Vagina (tissue), 2 donors: ENCODE data around the gene CD36. TPM values are rescaled to one million over a fixed set of nuclear protein-coding genes. Genes with fewer than 3 reads are reported as not detected.

Experiments
- DNase-seq, 2 donors: peaks; one replicate each; pipeline ENCODE4 v3.0.0-alpha.2; 2017; ENCODE audit errors: extremely low spot score in 2 of 2
- H3K27ac ChIP-seq: fragments of 200-600 bp; sonication (generic); one replicate; pipeline ENCODE4 v1.5.1; 2019
- H3K27me3 ChIP-seq: fragments of 200-600 bp; sonication (generic); one replicate; pipeline ENCODE4 v1.5.1; 2019
- H3K36me3 ChIP-seq, 2 donors: fragments of 200-600 bp; sonication (generic); one replicate each; pipeline ENCODE4 v1.5.1; 2017 to 2019
- H3K4me1 ChIP-seq: fragments of 200-600 bp; sonication (generic); one replicate; pipeline ENCODE4 v1.5.1; 2019
- H3K4me3 ChIP-seq, 2 donors: fragments of 200-600 bp; sonication (generic); 1 replicate in 1 of 2; 2 replicates in 1 of 2; pipeline ENCODE4 v1.5.1; 2016 to 2019
- H3K9me3 ChIP-seq: fragments of 200-600 bp; sonication (generic); one replicate; pipeline ENCODE4 v1.5.1; 2019
- POLR2A ChIP-seq, 2 donors: fragments of 450-650 bp; IDR thresholded peaks; one replicate each; pipeline ENCODE4 v1.6.1; 2017; ENCODE audit warnings: antibody characterized with exemption in 2 of 2, mild to moderate bottlenecking in 2 of 2, moderate library complexity in 2 of 2
- POLR2AphosphoS5 ChIP-seq, 2 donors: sonication (generic); formaldehyde crosslinking; IDR thresholded peaks; one replicate each; pipeline ENCODE4 v1.9.0; 2017; ENCODE audit warnings: antibody characterized with exemption in 2 of 2, mild to moderate bottlenecking in 2 of 2, low read depth in 1 of 2; ENCODE audit not compliant: insufficient read depth in 1 of 2
- intact Hi-C: fragments of 100-400 bp; cut with DNase I; formaldehyde crosslinking; loops from one replicate; pipeline ENCODE4 v1.15.1; 2023
- total RNA-seq: library from RNA; depleted of rRNA; stranded (reverse); fragments of >200 nt; gene quantifications from one replicate; pipeline ENCODE4 v1.2.3, GENCODE V29; 2016
- TF ChIP-seq, protein P1 (sequence below), 3 experiments: fragments of 450-650 bp in 2 of 3; fragments of 200-600 bp in 1 of 3; sonication (generic) in 1 of 3; IDR thresholded peaks; one replicate each; pipeline ENCODE4 v1.5.1; 2017 to 2019; ENCODE audit warnings: antibody characterized with exemption in 3 of 3, mild to moderate bottlenecking in 2 of 3, moderate library complexity in 2 of 3

CD36 gene
- total RNA-seq, 1 donor from 2014 or later, result 102 TPM

DNA sequence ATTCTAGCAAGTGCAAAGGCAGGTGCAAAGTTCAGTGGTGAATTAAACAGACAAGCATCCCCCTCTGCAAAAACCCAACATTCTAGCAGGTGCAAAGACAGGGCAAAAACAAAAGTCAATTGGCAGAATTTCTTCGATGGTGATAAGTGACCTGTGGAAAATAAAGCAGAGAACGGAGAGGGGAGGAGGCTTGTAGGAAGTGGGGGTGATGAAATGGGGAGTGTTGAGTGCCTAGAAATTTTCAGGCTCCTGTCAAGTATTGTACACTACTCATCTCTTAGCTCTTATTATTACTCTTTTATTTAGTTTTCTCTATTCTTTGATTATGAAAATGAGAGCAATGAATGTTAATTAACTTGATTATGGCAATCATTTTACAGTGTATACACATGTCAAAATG, 2.4 kb upstream of the CD36 start:
- Histone ChIP-seq H3K27ac (no peak overlapping the region), H3K4me1 (peaks cover 4% of the 10 kb centered on the region), H3K9me3 (no peaks in the 10 kb centered on the region), H3K27me3 (no peaks in the 10 kb centered on the region), H3K36me3 (no peaks in the 10 kb centered on the region), H3K4me3 (no peak overlapping the region)
- DNase-seq, result no peak
- intact Hi-C loops, result no loop called here
- TF ChIP-seq, protein P1, sequence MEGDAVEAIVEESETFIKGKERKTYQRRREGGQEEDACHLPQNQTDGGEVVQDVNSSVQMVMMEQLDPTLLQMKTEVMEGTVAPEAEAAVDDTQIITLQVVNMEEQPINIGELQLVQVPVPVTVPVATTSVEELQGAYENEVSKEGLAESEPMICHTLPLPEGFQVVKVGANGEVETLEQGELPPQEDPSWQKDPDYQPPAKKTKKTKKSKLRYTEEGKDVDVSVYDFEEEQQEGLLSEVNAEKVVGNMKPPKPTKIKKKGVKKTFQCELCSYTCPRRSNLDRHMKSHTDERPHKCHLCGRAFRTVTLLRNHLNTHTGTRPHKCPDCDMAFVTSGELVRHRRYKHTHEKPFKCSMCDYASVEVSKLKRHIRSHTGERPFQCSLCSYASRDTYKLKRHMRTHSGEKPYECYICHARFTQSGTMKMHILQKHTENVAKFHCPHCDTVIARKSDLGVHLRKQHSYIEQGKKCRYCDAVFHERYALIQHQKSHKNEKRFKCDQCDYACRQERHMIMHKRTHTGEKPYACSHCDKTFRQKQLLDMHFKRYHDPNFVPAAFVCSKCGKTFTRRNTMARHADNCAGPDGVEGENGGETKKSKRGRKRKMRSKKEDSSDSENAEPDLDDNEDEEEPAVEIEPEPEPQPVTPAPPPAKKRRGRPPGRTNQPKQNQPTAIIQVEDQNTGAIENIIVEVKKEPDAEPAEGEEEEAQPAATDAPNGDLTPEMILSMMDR (IDR thresholded peaks at IDR 0.05), result no peak
- TF ChIP-seq POLR2A (IDR thresholded peaks at IDR 0.05) (no peak), POLR2AphosphoS5 (IDR thresholded peaks at IDR 0.05; ENCODE audit: insufficient read depth in 1 of 2, low read depth in 1 of 2) (no peak)

DNA sequence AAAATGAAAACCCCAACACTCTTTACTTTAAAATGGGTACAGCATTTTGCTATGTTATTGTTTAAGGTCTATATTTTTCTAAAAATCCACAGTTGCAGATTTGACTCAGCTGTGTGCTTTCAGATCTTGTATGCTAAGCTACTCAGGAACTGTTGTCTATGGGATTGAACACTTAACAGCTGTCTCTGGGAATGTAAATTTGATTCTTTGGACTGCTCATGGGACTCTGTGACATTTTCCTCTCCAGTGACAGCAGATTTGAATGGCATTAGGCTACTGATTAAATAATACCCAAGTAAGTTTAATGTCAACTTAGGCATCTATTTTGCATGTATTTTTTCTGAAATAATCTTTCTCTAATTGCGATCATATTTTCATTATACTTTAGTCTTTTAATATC, 1.7 kb upstream of the CD36 start:
- TF ChIP-seq, protein P1 (IDR thresholded peaks at IDR 0.05), result no peak
- TF ChIP-seq POLR2A (IDR thresholded peaks at IDR 0.05) (no peak), POLR2AphosphoS5 (IDR thresholded peaks at IDR 0.05; ENCODE audit: insufficient read depth in 1 of 2, low read depth in 1 of 2) (no peak)
- H3K4me3 ChIP-seq, result no peak overlapping the region
- no peak for DNase-seq
- no peak overlapping the region for H3K27ac ChIP-seq
- H3K36me3 ChIP-seq, result no peaks in the 10 kb centered on the region
- H3K27me3 ChIP-seq, result no peaks in the 10 kb centered on the region
- intact Hi-C loops, result no loop called here
- H3K4me1 ChIP-seq, result no peaks in the 10 kb centered on the region
- no peaks in the 10 kb centered on the region for H3K9me3 ChIP-seq

GRCh38 chr7:80637454-80637853, 988 bp upstream of the CD36 start:
- TF ChIP-seq, protein P1 (IDR thresholded peaks at IDR 0.05), result no peak
- no peak for TF ChIP-seq POLR2A (IDR thresholded peaks at IDR 0.05)
- TF ChIP-seq POLR2AphosphoS5 (IDR thresholded peaks at IDR 0.05; ENCODE audit: insufficient read depth in 1 of 2, low read depth in 1 of 2), result no peak
- Histone ChIP-seq H3K27ac (no peak overlapping the region), H3K4me1 (no peaks in the 10 kb centered on the region), H3K4me3 (no peak overlapping the region), H3K9me3 (no peaks in the 10 kb centered on the region), H3K27me3 (no peaks in the 10 kb centered on the region), H3K36me3 (no peaks in the 10 kb centered on the region)
- no peak for DNase-seq
- intact Hi-C loops, result no loop called here

DNA sequence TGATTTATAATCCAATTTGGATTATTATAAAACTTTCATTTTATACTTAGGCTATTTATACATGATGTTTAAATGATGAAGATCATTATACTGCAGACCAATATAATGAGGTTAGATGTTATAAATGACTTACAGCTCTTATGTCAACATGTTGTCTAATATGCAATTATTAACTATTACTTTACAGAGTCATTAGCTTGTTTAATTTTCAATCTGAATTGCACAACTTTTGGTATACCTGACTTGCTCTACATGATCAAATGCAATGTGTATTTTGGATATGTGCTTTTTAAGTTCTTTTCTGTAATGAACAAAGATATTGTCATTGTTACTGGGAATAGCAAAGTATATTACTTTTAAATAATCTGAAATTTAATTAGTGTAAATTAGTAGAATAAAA, 569 bp downstream of the CD36 start:
- intact Hi-C loops, result no loop called here
- Histone ChIP-seq H3K9me3 (no peaks in the 10 kb centered on the region), H3K4me3 (no peak overlapping the region), H3K4me1 (no peaks in the 10 kb centered on the region), H3K36me3 (no peaks in the 10 kb centered on the region), H3K27ac (no peak overlapping the region), H3K27me3 (no peaks in the 10 kb centered on the region)
- TF ChIP-seq POLR2AphosphoS5 (IDR thresholded peaks at IDR 0.05; ENCODE audit: insufficient read depth in 1 of 2, low read depth in 1 of 2) (no peak), POLR2A (IDR thresholded peaks at IDR 0.05) (no peak)
- TF ChIP-seq, protein P1 (IDR thresholded peaks at IDR 0.05), result no peak
- DNase-seq, result no peak

DNA sequence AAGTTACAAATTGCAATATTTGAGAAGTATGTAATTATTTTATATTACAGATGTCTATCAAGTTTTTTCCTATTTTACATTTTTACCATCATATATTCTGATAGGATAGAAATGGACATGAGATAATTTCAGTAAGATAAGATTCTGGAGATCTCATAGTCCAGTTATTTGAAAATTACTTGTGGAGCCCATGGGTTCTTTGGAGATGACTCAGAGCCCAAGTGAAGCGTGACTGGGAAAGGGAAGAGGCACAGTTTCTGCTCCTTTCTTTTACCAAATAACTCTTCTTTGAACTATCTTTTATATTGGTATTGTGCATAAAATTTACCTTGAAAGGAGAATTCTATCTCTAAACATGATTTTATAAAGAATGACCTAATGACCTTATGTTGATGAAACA, 2.4 kb downstream of the CD36 start:
- Histone ChIP-seq H3K4me3 (no peak overlapping the region), H3K27me3 (no peaks in the 10 kb centered on the region), H3K36me3 (no peaks in the 10 kb centered on the region), H3K9me3 (no peaks in the 10 kb centered on the region), H3K4me1 (no peaks in the 10 kb centered on the region), H3K27ac (no peak overlapping the region)
- intact Hi-C loops, result no loop called here
- DNase-seq, result no peak
- no peak for TF ChIP-seq POLR2A (IDR thresholded peaks at IDR 0.05)
- no peak for TF ChIP-seq POLR2AphosphoS5 (IDR thresholded peaks at IDR 0.05; ENCODE audit: insufficient read depth in 1 of 2, low read depth in 1 of 2)
- TF ChIP-seq, protein P1 (IDR thresholded peaks at IDR 0.05), result no peak
